RKO (cell line): ENCODE results near the gene DTD1.

Experiments
- DNase-seq: peaks from one replicate; pipeline ENCODE4 v3.0.0-alpha.2; 2016; ENCODE audit warnings: low spot score

DTD1 gene

GRCh38 chr20:18615020-18615650, 27.3 kb downstream of the DTD1 start:
- no peak for DNase-seq

DNA sequence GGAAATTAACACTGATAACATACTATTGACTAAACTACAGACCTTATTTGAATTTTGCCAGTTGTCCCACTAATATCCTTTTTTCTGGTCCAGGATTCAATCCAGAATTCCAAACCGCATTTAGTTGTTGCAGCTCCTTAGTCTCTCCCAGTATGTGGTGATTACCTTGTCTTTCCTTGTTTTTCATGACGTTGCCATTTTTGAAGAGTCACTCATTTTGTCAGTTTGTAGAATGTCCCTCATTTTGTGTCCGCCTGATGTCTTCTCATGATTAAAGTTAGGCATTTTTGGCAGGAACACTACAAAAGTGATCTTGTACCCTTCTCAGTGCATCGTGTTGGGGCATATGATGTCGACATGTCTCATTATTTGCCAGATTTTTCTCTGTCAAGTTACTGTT, 33.1 kb downstream of the DTD1 start:
- no peak for DNase-seq

GRCh38 chr20:18623156-18623910, 35.5 kb downstream of the DTD1 start:
- no peak for DNase-seq

DNA sequence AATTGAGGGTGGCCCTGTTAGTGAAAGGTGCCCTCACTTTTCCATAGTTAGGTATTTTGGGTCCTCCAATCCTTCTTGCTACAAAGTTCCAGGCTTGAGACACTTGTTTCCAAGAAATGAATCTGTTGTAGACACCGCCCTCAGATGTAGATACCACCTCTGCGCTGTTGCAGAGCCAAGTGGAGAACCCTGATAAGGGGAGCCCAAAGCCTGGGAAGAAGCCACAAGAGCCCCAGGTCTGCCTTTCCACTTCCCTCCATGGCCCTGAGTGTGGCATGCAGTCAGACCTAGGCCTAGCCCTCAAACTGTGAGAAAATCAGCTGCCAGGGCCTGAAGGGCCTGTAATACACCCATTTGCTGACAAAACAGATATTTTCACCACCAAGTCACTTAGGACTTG, 37.1 kb downstream of the DTD1 start:
- no peak for DNase-seq

DNA sequence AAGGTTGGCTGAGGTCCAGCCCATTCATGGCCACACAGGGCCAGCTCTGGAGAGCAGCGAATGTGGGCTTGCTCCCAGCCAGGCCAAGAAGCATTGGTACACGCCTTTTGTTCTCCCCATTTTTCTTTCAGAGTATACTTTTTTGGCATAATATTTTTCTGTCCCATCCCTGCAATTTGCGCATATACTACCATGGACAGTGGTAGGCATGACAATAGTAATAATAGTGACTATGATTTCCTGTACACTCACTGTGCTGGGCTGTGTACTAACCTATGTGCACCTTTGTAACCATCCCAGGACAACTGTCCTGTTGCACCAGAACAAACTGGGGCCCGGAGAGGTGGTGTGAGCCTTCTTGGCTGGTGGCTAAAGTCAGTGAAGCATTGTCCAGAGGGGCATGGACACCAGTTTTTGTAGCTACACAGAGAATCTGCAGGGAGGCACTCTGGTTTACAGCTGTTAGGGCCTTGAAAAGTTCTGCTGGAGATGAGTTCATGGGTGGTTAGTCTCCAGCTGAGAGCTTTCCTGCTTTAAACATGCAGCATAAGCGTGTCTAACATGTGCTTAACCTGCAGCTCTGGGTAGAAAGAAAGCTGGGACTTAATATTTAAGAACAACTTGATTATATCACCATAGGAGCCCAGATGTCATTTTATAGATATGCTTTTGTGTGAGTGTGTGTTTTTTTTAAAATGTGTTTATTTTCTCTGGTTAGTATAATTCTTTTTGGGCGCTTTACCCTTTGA, 38.2 kb downstream of the DTD1 start:
- DNase-seq: no peak

GRCh38 chr20:18628330-18628920, 40.6 kb downstream of the DTD1 start:
- DNase-seq: no peak

GRCh38 chr20:18632196-18632789, 44.4 kb downstream of the DTD1 start:
- DNase-seq: peak; percentile 61

- DNase-seq: no peak
These were observed 45.6 kb downstream of the DTD1 start for GRCh38 chr20:18633411-18633810.

GRCh38 chr20:18634501-18634900, 46.6 kb downstream of the DTD1 start:
- DNase-seq: no peak

GRCh38 chr20:18635380-18635779, 47.5 kb downstream of the DTD1 start:
- no peak for DNase-seq

DNA sequence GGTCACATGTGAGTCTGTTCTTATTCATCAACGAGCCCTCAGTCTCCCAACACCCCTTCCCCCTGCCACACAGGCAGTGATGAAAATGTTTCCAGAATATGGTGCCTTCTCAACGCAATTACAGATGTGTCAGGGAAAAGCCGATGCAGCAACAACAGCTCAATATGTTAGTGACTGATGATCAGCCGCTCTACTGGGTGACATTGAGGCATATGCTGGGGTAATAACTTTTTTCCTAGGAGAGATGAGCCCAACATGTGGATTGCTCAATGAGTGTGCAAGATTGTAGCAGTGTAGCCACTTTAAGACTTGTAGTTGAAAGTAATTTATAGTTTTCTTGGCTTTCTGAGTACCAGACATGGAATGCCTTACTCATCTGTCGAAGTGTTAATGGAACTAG, 49.4 kb downstream of the DTD1 start:
- DNase-seq: no peak

DNA sequence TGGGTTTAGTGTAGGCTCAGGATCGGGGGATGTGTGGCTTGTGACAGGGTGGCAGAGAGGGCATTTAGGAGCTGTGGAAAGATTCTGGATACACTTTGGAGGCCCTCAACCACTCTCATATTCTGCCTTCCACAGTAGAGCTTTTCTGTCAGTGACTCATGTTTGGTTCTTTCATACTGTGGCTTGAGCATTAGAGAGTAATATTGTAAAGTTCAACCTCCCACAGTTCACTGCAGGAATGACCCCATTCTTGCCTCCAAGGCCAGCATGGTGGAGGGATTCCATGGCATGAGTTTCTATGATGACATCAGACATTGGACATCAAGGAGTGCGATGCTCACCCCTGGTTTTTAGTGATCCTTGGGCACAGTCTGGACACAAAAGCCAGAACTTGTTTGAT, 50.9 kb downstream of the DTD1 start:
- DNase-seq: no peak

DNA sequence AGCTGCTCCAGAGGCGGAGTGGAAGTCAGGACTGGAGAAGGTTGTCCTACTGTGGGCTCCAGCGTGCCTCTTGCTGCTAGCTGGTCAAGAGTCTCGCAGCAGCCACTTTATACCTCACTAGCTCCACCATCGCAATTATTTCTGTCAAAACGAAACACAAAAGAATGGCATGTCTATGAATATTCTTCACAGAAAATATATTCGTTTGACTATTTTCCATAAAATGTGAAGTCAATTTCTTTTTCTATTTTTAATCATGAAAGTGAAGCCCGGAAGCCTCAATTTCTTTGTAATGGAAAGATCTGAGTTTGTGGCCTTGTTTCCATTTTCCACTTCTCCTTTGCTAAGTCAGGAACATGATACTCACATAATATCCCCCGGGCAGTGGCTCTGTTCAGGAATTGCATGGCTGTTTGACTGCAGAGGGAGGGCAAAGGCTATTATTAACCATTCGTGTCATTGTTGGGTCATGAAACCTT, 51.7 kb downstream of the DTD1 start:
- no peak for DNase-seq

DNA sequence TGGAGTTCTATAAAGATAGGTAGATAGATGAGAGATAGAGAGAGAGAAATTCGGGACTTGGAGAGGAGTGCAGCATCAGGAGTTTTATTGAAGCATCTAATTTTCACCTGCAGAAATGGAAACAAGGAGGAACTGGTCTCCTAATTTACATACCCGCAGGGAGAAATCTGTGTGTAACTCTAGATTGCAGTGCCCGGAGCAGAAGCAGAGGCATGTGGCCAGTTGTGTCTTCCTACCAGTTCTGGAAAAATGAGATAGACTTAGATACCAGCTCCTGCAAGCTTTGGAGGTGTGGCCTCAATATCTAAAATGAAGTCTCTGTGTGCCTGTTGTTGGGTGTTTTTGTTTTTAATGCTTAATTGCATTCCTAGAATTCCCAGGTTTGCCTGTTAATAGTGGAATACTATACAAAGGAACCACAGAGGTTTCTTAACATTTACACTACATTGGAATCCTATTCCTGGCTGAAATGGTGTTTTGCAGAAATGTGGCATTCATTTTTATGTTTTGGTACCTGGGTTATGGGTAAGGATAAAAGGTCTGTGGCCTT, 57.4 kb downstream of the DTD1 start:
- DNase-seq: no peak

GRCh38 chr20:18645851-18646250, 58.0 kb downstream of the DTD1 start:
- DNase-seq: no peak

GRCh38 chr20:18647777-18648176, 59.9 kb downstream of the DTD1 start:
- no peak for DNase-seq

GRCh38 chr20:18650224-18650623, 62.4 kb downstream of the DTD1 start:
- no peak for DNase-seq

GRCh38 chr20:18653736-18654447, 66.0 kb downstream of the DTD1 start:
- DNase-seq: no peak

GRCh38 chr20:18654448-18654773, 66.6 kb downstream of the DTD1 start:
- DNase-seq: no peak

GRCh38 chr20:18657575-18657974, 69.7 kb downstream of the DTD1 start:
- no peak for DNase-seq

DNA sequence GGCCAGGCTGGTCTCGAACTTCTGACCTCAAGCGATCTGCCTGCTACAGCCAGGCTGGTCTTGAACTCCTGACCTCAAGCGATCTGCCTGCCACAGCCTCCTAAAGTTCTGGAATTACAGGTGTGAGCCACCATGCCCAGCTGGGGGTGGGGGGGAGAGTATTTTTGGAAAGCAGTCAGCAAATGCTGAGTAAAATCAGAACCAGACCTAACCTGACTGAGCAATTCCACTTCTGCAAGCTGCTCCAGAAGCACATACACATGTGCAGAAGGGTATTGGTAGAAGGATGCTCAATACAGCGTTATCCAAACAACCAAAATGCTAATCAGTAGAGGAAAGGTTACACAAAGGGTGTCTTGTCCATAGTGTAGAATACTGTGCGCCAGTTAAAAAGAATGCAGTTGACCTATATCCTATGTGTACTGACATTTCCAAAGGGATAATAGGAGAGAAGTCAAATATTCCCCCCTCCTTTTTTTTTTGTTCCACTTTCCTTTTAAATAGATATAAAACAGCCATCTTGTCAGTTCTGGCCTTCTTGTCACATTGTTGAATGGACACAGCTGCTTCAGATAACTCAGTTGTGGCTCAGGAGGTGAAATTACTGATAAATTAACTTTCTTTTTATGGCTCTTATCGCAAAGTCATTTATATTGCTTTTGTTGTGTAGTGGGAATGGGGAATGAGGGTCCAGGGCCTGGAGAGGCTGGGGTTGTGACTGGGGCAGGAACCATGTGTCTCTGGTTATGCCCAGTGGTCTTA, 74.6 kb downstream of the DTD1 start:
- DNase-seq: no peak
